ENCODE measurements around the gene GOLGA6L7.
"Not testable (repeated sequence)": the region's sequence is repeated elsewhere in the genome, so short reads cannot be mapped to it uniquely, and the experiment has no call there.

Gene GOLGA6L7, protein sequence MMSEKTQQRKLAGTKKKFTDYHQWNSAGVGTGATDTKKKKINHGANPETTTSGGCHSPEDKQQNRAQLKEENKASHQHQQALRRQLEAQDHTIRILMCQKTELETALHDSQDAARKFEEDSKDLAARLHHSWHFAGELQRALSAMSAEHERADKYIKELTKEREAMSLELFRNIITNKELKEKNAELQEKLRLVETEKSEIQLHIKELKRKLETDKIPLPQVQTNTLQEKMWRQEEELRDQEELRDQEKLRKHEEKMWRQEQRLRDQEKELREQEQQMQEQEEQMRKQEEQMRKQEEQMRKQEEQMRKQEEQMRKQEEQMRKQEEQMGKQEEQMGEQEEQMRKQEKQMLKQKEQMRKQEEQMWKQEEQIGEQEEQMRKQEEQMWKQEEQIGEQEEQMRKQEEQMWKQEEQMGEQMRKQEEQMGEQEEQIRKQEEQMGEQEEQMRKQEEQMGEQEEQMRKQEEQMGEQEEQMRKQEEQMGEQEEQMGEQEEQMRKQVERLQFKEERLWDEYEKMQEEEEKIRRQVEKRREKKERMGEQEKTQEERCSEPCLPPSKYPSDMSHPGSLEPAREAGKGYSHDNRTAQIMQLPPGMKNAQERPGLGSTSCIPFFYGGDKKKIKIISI

DNA sequence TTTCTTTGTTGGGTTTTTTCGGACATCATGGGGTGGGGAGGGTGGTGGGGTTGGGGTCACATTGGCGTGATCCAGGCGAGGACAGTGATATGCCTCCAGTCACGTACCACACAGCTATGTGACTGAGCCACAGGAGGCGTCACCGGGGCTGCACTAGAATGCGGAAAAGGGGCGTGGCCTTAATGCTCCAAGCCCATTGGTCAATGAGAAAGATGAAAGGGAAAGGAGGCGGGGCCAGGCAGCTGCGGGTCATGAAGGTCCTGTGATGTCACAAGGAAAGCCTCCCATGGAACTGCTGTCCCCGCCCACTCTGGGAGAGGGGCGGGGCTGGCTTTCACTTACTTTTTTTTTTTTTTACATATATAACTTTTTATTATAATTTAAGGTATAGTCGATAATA, at the start of gene GOLGA6L7:
TSS of gene GOLGA6L7 (minus strand) at position 124 of the 400 bp plus-strand sequence. CDS start at position 29, 95 bp downstream.
- DNase-seq (ENCODE audit: extremely low read depth in 1 of 2, low read depth in 1 of 2): peak in 1 of 2 donors; percentile 15

DNA sequence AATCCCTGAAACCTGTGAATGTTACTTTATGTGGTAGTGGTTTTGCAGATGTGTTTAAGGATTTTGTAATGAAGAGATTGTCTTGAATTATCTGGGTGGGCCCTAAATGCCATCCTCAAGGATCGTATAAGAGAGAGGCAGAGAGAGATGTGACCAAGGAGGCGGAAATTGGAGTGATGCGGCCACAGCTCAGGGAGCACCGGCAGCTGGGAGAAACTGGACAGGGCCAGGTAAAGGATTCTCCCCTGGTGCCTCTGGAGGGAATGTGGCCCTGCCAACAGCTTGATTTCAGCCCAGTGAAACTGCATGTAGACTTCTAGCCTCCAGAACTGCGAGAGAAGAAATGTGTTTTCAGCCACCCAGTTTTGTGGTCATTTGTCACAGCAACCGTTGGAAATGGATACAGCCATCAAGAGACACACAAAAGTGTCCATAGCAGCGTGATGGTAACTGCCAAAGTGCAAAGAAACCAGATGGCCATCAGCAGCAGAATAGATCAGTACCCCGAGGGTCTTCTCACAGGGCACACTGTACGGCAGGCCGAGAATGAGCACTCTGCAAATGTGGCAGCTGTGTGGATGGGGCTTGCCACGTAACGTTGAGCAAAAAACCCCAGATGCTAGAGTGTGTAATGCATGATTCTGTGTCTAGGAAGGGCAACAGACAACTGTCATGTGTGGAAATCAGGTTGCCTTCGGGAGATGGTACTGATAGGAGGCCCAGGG, 49.6 kb upstream of the GOLGA6L7 start:
- no peak for DNase-seq (ENCODE audit: extremely low read depth in 1 of 2, low read depth in 1 of 2)

DNA sequence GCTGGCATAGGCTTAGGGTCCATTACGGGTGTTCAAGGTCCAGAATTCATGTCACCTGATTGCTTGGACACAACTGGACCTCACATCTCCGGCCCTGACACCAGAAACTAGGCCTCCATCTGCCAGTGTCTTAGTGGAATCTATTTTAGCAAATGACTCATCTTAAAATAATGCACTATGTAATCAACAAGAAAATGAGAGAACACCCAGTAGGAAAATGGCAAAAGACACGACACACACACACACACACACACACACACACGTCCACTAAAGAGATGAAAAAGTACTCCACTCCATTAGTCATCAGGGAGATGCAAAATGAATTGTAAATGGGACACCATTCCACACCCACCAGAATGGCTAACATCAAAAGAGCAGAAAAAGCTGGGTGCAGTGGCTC, 48.5 kb upstream of the GOLGA6L7 start:
- no peak for DNase-seq (ENCODE audit: extremely low read depth in 1 of 2, low read depth in 1 of 2)

DNA sequence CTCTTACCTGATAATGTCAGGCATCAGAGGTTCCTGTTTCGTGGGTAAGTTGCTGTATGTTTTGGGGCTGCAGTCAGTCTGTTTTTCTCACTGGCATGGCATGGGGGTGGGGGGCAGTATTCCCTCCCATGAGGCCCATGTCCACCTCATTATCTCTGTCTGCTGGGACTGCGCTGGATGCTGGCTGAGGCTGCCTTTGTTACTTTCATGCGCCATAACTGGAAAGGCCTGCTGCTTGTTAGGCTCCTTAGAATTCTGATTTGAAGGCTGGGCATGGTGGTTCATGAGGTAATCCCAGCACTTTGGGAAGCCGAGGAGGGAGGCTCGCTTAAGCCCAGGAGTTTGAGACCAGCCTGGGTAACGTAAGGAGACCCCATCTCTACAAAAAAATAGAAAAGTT, 47.1 kb upstream of the GOLGA6L7 start:
- DNase-seq (ENCODE audit: extremely low read depth in 1 of 2, low read depth in 1 of 2): no peak

DNA sequence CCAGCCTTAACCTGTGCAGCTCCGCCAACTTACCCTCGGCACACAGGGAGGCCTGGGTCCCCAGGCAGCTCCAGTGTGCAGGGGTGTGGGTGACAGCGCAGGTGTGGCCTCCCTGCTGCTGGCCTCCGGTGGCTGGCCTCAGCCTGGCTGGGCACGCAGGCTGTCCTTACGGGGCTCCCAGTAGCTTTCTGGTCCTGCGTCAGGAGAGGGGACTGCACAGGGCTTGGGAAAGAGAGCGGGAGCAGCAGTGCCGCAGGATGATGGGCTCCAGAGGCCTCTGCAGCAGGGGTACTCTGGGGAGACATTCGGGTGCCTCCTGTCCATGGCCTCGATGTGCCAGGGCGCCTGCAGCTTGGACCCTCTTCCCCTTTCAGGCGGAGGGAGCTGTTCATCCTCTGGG, 46.7 kb upstream of the GOLGA6L7 start:
- no peak for DNase-seq (ENCODE audit: extremely low read depth in 1 of 2, low read depth in 1 of 2)

DNA sequence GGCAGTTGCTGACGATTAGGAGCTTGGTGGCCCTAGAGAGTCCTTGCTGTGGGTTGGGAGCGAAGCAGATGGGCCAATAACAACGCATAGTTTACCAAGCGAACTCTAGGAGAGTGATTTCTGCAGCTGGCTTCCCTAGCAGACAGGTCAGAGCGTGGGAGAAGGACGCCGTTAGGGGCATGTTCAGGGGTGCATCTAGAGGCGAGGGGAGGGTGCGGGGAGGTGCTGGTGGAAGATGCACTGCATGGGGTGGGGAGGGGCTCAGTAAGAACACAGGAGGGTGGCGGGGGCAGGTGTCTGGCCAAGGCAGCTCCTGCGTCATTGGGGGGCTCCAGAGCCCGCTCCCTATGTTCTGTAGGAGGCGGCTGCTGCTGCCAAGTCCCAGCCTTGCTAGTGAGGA, 46.2 kb upstream of the GOLGA6L7 start:
- no peak for DNase-seq (ENCODE audit: extremely low read depth in 1 of 2, low read depth in 1 of 2)

DNA sequence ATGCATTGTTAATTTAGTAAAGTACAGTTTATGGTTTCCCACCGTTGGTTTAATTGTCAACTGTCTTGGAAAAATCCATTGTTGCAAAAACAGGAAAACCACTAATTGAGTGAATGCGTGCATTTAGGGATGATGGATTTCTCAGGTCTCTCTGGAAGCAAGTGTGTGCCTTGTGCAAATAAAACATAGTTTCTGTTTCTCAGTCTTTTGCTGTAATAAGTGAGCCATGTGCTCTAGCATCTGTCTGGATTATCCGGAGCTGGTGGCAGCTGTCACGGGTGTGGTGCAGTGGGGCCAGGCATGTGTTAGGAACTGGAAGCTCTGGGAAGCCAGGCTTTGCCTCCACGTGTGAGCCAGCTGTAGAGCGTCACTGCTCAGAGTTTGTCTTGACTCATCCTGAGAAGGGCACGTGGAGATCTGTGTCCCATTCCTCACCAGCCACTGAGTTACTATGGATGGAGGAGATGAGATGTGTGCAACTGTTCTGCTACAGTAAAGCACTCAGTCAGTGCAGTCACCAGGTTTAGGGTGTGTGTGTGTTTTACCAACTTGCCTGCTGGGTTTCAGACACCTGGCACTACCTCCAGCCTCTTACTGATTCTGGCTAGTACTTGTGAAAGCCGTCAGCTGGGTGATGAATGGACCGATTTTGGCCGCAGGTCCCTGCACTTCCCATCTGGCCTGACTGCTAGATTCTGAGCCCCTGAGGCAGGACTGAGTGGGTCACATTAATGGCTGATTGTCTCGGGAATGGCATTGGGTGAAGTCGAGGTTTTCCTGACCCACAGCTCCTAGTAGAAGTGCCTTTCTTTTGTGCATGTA, 44.6 kb upstream of the GOLGA6L7 start:
- no peak for DNase-seq (ENCODE audit: extremely low read depth in 1 of 2, low read depth in 1 of 2)

DNA sequence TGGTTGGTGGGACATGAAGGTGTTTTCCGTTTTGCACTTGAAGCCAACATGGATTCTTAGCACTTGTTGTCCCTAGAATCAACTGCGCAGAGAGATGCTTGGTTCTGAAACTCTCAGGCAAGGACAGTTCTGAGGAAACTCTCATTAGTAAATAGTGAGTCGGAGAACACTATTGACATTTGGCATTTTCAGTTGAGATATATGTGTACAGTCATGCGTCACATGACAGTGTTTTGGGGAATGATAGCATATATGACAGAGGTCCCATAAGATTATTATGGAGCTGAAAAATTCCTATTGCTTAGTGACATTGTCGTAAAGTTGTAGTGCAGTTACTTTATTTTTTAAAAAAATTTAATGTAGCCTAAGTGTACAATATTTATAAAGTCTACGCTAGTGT, 43.1 kb upstream of the GOLGA6L7 start:
- no peak for DNase-seq (ENCODE audit: extremely low read depth in 1 of 2, low read depth in 1 of 2)

DNA sequence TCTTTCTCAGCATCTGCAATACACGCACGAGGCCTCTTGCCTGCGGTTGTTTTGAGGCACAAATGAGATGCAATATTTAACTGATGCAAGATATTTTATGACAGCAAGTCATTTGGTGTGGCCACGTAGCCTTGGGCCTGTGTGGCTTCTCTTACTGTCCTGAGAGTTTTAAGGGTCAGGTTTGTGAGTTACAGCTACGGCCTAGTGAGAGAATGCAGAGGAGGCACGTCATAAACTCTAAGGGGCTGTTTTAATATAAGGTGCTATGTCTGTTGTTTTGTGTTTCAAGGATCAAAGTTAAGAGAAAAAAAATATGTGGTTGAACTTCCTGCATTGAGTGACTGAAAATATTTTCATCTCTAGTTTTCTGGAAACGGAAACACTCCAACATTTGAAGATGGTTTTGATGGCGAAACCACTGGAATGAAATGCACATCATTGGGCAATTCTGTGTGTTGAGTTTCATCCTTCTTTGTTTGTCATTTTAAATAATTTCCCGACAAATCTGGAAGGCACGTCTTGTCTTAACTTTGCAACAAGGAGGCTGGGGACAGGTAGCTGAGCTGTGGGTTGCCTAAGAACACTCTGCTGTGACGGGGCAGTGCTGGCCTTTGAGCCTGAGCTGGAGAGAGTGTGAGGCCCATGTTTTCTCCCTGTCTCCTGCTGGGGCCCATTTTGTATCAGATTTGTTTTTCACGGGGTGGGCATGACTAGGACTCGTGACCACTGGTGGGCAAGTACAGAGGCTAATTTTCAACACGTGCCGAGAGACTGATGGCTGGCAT, 42.5 kb upstream of the GOLGA6L7 start:
- DNase-seq (ENCODE audit: extremely low read depth in 1 of 2, low read depth in 1 of 2): no peak

DNA sequence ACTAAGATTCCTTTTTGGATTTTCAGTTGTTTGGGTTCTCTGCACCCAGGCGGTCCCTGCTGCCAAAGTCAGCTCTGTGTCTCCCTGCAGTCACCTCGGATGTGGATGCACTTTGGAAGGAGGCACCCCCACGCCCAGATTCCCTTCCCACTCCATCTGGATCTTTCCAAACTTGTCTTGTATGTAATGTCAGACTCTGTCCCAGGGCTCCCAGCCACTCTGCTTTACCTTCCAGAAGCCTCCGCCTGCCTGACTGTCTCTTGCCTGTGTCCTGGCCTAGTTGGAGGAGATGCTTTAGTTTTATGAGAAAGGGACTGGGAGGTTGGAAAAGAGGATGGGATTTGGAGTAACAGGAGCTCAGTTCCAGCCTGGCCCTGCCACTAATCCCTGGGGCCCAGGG, 41.8 kb upstream of the GOLGA6L7 start:
- not testable (repeated sequence) for DNase-seq (ENCODE audit: extremely low read depth in 1 of 2, low read depth in 1 of 2)

DNA sequence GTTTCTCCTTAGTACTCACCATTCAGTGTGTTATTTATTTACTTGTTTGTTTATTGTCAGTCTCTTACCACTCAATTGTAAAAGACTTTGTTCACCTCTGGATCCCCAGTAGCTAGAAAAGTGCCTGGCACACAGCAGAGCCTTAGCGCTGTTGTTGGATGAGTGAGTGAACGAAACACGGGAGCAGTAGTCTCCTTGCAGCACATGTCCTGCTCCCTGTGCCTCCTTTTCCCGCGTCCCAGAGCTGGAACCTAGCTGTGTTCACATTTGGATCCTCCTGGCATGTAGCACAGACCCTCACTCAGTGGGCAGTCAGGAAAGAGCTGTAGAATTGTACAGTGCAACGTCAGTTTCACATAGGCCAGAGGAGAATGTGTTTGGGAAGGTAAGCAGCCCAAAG, 41.4 kb upstream of the GOLGA6L7 start:
- not testable (repeated sequence) for DNase-seq (ENCODE audit: extremely low read depth in 1 of 2, low read depth in 1 of 2)

DNA sequence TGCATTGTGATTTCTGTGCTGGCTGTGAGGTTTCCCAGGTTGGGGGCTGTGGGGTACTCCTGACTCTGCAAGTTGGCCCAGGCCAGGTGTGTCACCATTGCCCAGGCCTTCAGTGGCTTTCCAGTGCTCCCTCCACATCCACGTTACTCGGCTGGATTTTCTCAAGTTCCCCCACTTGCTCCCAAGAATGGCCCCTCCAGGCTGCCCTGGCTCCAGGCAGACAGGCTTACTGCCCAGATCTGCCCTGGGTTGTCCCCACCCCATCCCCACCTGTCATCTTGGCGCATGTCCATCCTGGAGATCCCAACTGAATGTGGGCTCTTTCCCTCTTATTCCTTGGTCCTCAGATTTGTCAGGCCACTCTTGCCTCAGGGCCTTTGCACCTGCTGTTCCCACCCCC, 40.9 kb upstream of the GOLGA6L7 start:
- no peak for DNase-seq (ENCODE audit: extremely low read depth in 1 of 2, low read depth in 1 of 2)

DNA sequence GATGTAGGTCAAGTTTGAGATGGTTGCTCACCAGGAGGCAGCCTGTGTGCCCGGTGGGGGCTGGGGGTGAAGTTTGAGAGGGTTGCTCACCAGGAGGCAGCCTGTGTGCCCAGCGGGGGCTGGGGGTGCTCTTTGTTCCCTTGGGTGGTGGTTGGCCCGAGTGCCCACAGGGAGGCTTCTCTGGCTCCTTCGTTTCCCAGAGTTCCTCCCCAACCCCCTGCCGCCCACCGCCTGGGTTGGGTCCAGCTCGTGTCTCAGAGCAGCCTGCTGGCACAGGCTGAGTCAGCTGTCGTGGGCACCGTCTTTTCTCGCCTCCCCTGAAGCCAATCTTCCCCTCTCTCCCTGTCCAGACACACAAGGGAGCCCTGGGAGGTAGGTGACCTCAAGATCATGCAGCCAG, 40.5 kb upstream of the GOLGA6L7 start:
- DNase-seq (ENCODE audit: extremely low read depth in 1 of 2, low read depth in 1 of 2): no peak

DNA sequence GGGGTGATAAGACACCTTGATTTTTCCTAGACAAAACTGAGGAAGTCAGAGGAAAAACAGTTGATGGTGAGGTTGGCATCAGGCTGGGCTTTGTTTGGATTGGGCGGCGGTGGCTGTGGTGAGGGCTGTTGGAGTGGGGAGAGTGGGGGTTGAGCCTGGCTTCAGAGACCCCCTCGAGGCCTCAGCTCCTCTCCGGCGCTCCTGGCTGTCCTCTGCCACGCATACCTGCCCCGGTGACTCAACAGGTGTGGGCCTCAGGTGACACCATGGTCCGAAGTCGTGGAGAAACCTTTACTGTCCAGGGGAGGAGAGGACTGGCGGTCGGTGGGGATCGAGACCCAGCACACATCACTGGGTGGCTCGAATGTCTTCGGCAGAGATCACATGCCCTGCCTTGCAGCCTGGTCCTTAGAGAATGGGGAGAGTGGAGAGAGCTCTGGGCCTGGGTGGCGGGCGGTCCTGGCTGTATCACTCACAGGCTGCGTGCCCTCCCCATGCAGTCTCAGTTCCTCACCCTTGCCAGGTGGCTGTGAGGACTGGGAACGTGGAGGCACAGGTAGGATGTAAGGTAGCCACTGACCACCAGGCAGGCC, 40.0 kb upstream of the GOLGA6L7 start:
- no peak for DNase-seq (ENCODE audit: extremely low read depth in 1 of 2, low read depth in 1 of 2)

DNA sequence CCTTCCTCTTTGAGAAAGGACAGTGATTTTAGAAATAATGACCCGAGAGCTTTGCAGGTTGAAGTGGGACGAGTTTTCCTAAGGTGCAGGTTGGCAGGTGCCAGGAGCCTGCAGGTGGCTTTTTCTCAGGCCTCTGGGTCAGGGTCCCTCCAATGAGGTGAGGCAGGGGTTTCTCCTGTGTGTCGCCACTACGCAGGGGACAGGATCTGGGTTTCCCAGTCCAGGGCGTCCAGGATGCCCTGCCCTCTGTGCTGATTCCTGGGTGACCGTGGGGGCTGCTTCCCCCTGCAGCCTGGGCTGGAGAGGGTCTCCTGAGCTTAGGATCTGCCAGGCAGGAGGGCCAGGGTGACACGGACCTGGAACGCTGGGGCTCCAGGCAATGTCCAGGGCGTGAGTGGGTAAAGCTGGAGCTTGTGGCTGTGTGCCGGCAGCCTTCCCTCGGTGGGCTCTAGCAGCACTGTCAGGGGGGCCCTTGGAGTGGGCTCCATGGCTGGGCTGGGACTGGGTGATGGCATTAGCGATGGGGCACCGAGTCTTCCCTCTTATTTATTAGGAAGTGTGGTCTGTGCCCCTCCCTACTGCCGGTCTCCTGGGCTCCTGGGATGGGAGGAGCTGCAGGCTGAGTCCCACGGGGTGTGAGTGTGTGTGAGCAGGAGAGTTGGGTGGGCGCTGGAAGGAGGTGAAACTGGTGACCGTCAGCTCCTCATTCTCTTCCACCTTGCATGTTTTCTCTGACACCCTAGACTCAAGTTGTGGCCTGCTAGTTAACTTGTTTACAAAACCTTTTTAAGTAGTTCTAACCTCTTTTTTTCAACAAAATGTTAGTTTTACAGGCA, 39.1 kb upstream of the GOLGA6L7 start:
- DNase-seq (ENCODE audit: extremely low read depth in 1 of 2, low read depth in 1 of 2): no peak

DNA sequence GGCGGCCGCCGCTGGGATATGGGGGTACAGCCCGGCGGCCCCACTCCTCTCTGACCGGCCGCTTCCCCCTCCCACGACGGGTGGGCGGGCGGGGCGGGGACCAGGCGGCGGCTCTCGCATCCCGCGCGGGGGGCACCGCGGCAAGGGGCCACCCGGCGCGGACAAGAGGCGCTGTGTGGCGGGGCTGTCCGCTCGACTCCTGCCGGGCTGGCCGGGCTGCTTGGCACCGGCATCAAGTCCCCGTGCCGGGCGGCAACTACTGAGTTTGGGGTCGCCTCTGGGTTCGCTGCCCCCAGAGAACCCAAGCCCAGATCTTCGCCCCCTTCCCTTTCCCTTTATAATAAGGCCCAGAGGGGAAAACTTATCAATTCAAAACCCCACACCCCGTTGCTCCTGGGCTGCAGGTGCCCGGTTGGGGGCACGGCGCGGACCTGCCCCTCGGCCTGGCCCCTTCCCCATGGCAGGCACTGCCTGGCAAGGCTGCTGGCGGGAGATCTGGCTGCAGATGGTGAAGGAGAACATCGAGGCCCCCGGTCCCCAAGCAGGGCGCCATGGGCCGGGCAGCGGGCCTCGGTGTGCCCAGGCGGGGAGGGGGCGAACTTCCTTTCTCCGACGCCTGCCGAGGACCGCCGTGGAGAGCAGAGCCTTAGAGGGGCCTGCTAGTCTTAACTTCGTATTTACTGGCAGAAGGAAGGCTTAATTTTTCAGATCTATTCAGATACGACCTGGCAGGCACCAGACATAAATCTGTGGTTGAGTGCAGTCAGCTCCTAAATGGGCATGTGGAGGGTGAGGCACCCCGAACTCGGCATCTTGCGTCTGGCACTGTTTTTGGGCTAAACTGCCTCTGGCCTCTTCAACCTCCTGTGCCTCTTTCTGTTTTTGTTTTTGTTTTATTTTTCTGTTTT, 38.2 kb upstream of the GOLGA6L7 start:
- DNase-seq (ENCODE audit: extremely low read depth in 1 of 2, low read depth in 1 of 2): no peak

DNA sequence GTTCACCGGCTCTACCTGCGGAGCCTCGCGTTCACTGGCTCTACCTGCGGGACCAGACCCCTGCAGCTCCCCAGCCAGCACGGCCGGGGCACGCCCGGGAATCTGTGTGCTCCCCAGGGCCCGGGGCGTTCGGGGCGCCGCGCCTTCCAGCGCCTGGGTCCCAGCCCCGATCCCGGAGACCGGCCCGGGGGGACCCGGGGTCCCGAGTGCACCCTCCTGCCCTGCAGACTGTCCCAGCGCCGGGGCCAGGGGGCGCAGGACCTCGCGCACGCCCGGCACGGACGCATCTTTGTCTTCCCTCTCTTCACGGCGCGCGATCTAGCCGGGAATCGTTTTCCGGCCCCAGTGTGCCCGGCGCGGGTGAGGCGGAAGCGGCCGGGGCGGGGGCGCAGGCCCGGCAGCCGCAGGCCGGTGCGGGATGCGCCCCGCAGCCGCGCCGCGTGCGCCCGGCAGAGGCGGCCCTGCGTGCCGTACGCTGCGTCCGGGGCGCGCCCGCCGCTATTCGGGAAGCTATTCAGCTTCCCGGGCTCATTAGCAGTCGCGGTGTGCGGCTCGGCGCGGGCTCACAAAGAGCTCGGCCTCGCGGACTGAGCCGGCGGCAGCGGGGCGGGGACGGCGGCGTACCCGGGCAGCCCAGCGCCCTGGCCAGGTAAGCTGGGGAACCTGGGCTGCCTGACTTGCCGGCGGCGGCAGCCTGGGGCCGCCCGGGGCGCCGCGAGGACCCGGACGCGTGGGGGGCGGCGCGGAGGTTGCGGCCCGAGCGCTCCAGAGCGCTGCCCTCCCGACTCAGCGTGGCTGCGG, 37.4 kb upstream of the GOLGA6L7 start, which contains the start of gene APBA2:
TSS of gene APBA2 (plus strand) at position 345 of the 801 bp plus-strand sequence. CDS start 167,911 bp downstream, outside the sequence.
- peak in 1 of 2 donors; percentile 16 for DNase-seq (ENCODE audit: extremely low read depth in 1 of 2, low read depth in 1 of 2)

Data from stimulated activated CD8-positive, alpha-beta memory T cell treated with anti-CD3 and anti-CD28 coated beads, Interleukin-7, amount 100 ng/mL, for 48 hours (primary cell).